ENCODE data around the gene FAM53B.
A peak's percentile ranks its signal among the peaks of the same experiment; 100 is the strongest.

FAM53B gene

DNA sequence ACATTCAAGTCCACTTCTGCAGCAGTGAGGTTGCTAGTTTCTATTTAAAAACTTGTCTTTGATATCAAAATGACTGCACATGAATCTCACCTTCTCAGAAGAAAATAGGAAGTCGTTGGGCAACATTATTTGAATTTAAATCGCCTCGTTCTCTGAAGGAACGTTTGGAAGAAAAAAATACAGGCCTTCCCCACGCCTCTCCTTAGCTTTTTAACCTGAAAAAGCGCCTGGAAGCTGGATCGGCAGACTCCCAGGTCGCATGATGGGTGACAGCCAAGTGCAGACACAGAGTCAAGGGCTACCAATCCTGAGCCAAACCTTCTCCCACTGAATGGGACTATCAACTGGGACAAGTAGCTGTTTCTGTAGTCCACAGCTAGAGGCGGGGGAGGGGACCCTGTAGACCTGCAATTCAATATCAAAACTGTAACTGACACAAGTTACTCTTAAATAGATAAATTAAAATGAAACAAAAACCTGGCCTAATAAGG lies 2.2 kb downstream of the FAM53B start:
- peak in 1 of 3 experiments; percentile 55 for DNase-seq

DNA sequence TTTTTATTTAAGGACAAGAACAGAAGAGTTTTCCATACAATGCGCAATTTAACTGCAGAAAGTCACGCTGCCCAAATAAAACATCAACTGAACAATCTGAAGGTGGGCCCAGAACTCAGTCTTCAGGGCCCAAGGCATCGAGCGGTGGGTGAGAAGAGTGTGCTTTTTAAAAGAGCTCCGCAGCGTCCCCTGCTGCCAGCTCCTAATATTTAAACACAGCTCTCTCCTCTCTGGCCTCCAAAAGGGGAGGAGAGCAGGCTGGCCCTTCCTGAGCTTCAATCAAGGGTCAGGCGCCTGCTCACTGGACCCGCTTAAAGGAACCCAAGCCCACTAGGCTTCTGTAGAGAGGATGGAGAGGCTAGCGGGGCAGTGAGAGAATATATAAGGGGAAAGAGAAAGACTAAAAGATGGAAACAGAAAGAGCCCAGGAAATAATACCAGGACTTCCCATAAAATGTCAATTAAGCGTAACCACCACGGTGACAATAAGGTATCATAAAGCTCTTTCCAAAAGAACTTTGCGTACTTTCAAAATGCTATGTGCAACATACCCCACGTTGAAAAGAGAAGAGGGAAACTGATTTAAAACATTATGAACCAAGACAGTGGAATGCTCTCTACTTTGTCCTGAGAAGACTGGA lies 2.8 kb downstream of the FAM53B start:
- peak; percentile 59 to 83 (median 62) for DNase-seq

DNA sequence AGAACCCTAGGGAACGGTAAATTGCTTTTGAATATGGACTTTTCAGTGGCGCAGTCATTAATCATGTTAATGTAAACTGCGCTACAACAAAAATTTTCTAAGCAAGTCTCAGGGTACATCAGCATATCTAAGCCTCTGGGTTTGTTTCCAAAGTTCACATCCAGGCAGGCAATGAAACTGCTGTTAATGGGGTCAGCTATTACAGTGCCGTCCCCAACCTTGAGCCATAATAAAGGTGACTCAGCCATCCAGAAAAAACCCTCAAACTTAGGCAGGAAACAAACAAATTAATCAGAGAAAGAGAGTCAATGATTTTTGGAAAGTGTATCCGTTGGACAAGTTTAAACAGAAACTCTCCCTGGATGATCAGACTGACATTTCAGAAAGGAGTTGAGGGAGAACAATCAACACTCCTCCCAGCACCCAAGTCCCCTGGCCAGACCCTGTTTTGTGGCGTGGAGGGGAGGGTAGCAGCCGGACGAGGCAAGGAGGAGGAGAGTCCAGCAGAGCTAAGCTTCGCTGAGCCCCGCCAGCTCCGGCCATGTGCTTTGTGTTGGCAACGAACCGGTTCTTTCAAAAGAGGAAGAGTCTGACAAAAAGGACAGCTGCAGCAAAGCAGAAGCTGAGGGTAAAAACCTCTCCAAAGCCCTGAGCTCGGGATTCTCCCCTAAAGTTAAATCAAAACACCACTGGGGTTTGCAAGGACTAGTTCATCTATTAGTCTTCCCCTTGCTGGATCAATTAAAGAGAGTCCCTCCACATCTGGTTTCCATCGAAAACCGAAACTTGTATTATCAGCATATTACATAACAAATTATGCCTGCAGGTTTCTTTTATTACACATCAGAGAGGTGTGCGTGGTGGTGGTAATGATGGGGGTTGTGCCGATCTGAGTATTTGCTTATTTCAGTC lies 3.6 kb downstream of the FAM53B start:
- peak; percentile 7 to 66 (median 31) for DNase-seq

DNA sequence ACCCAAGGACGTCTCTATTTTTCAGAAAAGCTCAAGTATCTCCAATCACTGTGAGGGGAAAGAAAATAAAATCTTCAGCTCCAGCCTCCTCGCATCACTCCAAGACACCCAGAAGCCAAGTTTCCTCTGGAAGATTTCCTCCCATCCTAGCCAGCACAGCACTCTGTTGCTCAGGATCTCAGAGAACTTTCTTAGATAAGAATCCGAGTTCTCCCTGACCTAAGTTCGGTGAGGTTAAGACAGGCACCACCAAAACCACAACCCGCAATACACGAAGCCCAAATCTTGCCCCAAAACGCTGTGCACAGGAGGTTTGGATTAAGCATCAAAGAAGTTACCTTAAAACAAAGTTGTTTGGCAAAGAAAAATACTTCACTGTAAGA lies 4.2 kb downstream of the FAM53B start:
- peak in 1 of 3 experiments; percentile 22 for DNase-seq

DNA sequence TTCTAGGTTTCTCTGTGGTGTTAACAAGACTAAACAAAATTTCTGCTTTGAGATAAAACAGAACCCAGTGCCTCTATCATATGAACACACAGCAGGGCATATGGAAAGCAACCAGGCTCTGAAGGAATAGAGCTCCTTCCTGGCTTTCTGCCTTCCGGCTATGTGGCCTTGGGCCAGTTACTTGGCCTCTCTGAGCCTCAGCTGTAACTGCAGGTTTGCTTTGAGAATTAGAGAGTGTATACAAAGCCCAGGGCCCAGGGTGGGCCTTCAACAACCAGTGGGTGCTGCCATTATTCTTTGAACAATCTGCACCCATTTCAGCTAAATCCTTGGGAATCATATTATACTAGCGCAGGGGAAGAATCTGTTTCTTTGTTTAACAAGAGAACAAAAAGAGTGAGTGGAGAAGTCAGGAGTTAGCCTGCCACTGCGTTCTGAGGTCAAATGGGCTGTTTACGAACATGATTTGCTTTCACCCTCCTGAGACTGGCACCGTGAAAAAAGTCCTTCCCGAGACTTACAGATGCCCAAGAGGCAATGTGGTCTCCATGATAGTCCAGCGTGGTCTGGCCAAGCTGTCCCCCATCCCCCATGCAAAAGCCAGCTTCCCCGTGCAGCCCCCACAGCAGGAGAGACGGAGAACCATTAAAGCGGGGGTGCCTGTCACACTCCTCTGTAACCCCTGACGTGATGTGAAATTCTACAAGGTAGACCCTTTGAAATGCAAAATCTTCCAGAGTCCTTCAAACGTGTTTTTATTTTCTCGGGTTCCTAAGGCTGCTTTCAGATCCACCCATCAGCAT lies 4.9 kb downstream of the FAM53B start:
- peak in 1 of 3 experiments; percentile 16 for DNase-seq

DNA sequence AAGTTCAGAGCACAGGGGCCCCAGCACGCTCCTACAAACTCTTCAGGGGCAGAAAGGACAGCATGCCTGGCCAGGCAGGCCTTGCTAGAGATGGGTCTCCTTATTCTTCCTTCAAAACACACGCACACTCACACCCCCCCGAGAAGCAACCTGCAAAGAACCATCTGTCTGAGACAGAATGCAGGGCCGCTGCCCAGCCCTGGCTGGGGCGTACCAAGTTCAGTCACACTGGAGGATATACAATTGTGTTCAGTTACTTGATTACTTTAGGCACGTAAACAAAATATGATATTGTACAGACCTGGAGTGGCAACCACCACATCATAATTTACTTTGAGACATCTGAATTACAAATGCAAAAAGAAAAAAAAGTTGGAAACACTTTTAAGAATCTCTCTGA lies 5.7 kb downstream of the FAM53B start:
- DNase-seq, result no peak

DNA sequence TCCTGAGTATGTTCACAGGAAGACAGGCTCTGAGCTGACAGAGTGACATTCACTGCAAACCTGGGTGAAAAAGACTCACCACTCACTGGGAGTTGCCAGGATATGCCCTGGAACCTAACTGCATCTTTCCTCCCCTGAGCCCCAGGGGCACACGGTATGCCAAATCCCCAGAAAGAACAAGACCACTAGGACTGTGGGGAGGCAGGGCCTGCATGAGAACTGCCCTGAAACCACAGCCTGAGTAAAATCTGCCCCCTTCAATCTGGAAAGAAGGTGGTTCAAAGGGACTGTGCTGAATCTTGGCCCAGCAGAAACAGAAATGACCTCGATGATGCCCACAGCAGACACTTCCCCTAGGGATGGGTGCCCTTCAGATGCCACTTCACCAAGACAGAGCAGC lies 6.5 kb downstream of the FAM53B start:
- no peak for DNase-seq

DNA sequence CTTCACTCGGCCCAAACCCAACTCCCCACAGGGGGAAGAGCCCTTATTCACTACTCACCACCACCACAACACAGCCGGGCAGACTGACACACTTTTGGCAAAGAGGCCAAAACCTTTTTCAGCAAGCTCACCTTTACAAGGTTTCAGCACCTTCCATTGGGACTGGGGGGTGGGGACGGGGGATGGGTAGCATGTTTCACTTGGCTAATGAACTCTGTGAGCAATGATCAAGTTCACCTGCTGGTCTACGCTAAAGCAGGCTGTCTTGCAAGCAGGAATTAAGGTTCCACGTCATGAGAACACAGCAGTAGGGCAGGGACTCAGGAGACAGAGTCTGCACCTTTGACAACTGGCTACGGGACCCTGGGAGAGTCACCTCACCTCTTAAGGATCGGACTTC lies 7.0 kb downstream of the FAM53B start:
- DNase-seq, result peak in 1 of 3 experiments; percentile 17

DNA sequence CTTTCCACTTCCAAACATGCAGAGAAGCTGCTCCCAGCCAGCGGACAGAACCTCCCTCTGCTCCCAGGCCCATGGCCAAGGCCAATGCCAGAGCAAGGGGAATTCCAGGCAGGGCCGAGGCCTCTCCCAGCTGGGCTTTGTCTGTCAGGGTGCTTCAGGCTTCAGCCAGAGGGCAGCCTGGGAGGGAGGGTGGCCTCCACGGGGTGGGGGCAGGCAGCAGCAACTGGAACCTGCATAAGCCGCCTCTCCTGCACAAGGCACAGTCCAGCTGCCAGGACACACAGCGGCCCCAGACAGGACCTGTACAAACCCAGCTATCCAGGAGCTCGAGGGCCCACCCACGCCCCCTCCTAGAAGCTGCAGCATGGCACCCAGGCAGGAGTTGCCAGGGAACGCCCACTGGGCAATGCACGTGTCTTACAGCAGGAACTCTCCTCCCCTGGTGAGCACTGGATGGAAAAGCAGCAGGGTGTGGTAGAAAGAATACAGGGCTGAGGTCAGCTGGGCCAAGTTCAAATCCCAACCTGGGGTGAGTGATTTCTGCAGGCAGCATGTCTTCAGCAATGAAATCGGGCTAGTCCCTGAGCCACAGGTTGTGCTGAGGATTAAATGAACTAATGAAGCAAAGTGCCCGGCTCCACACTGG lies 7.6 kb downstream of the FAM53B start:
- peak in 2 of 3 experiments; percentile 47 to 66 for DNase-seq

DNA sequence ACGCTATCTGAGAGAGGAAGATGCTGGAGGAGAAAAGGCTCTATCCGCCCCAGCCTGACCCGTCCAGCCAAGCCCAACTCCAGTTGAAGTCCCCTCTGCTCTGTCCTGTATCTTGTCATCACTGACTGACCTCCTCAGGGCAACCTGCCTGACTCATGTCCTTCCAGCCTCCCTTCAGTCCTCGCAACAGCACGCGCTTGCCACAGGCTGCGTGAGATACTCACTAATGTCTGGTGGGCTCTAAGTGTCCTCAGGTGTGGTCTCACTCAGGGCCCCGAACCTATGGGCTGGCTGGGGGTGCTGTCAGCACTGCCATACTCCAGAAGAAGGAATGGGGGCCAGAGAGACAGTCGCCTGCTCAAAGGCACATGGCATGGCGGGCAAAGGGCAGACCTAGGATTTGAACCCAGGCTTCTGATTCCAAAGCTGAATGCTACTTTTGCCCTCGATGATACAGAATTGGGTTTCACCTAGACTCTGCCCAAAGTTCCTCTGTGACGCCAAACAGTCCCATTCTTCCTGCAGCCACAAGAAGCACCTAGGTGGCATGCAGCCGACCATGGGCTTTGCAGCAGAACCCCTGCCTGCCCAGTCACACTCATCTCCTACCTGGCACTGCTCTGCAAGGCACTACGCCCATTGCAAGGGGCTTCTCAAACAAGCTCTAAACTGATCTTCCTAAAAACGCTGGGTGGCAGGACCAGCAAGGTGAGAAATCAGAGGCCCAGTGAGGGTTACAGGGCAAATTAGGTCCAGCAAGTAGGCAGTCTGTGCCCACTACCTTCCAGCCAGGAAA lies 8.5 kb downstream of the FAM53B start:
- DNase-seq, result no peak

DNA sequence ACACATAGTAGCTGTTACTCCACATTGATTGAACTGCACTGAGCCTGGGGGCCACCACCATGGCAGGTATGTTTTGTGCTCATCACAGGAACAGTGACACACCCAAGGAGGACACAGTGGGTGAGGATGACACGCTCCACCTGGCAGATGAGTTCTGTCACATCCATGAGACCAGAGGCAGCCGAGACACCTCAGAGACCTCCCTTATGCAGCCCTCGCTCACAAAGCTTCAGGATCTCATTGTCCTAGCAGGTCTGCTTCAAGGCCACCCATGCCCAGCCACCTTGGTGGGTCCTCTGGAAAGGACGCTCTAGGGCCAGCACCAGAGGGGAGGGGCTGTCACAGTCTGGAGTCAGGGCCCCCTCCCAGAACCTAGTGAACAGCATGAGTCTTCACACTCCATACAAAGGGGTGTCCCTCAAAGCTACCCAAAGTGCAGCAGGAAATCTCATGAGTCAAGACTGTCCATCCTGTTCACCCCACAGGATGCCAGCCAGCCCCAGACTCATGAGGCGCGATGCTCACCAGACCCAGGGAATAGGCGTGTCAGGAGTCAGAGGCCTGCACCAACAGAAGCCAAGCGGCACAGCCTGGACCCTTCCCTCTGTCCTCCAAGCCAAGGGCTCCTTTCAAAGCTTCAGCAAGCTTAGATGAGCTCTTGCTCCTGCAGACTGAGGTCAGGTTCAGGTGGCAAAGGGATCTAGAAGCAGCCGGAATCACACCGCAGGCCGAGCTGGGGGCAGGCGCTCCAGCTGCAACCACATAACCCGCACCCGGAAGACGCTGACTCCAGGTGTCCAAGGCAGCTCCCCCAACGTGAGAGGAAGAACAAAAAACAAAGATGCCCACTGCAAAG lies 9.6 kb downstream of the FAM53B start:
- no peak for DNase-seq

DNA sequence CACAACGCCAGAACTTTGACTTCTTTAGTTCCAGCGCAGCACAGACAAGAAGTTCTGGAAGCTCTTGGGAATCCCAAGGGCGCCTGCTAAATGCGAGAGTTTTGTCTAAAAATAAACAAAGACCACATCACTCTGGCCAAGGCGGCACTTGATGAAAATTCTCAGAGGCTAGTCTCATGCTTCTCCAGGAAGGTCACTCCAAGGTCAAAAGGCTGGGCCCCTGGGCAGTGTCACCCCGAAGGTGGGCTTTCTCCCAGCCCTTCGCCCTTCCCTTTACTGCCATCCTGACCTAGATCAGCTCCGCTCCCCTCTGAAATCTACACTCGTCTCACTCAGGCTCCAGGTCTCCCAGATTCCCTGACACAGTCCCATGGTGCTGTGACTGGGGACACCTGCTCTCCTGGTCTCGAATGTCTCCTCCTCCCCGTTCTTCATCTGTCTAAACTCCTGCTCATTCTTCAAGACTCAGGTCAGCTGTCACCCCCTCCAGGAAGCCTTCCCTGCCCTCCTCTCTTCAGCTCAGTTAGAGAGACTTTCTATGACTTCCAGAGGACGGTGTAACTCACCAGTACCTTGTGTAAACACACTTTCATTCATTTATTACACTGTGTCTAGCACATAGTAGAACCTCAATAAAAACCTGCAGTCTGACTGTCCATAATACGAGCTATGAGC lies 10.5 kb downstream of the FAM53B start:
- no peak for DNase-seq

DNA sequence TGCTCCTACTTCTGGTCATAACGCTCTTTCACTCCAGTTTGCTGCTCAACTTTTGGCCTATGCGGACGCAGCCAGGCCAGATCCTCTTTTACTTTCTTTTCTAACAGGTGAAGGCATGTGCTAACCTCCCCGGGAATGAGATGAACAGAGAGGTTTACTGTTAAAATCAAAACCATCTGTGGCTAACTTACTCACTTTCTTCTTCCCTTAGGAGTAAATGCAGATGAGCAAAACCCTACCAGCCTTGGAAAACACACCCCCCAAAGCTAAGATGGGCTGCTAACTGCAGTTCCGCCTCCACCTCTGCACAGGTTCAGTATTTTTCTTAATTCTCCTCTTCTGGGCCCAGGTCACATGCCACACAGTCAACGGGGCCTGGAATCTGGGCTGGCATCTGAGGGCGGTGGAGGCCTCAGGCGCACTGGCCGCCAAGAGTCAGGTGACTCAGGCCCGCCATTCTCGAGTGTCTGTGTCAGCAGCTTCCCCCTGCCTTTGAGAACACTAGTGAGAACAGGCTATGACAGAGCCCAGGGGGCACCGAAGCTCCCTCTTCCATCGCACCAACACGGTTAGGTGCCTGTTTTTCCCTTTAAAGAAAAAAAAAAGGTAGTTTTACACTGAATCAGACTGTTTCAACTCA lies 11.1 kb downstream of the FAM53B start:
- DNase-seq, result no peak

DNA sequence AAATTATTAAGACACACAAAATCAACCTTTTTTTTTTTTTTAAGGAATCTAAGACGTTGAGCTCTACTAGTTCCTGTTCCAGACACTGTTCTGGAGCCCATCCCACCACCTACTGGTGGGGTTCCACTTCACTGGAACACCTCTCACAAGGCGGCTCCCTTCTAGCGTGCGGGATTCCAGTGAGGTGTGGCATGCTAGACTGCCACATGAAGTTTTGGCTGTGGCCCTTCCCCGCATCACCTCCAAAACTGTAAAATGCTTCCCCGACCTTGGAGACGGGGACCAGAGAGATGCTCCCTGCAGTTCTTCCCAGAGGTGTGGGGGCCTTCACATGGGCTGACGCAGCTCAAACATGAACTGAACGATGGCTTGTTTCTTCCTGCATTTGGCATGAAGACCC lies 12.6 kb downstream of the FAM53B start:
- DNase-seq, result no peak

DNA sequence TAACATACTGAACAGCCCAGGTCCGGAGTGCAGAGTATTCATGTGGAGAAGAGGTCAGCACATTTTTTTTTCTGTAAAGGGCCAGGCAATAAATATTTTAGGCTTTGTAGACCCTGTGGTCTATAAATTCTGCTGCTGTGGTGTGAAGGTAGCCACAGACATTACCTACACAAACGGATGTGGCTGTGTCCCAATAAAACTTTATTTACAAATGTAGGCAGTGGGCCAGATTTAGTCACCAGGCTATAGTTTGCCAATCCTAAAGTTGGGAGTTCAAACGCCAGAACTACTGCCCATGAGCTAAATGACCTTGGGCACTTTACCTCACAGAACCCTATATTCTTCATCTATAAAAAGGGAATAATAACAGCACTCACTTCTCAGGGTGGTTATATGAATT lies 13.4 kb downstream of the FAM53B start:
- no peak for DNase-seq

DNA sequence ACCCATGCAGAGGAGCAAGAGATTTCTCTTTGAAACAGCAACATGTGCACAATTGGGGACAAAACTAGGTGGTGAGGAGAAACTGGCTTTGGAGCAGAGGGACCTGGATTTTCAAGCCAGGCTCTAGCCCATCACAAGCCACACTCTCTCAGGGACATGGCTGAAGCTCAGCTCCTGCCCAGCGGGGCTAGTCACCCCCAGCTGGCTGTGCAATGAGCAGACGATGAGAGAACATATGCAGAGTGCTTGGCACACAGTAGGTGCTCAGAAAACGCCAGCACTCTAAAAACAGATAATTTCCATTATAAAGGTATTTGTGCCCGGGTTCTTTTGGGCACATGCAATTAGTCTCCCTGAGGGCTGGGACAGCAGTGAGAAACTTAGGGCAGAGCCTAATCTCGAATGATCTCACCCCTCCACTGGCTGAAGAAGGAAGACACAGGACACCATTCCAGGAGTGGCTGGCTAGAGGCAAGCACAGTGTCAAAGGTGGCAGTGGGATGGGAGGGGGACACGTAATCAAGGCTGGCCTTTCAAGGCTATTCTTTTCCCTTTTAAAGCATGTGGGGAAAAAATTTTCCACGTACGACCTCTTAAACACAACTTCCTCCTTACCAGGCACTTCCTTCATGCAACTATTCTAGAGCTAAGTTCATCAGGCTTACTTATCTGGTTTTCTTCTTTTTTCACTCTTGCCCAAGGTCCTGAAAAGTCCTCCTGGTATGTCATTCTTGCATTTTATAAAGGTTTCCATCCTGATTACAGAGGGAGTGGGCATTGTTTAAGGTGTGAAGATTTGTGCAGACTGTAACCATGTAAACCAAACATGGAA lies 15.1 kb downstream of the FAM53B start:
- no peak for DNase-seq

DNA sequence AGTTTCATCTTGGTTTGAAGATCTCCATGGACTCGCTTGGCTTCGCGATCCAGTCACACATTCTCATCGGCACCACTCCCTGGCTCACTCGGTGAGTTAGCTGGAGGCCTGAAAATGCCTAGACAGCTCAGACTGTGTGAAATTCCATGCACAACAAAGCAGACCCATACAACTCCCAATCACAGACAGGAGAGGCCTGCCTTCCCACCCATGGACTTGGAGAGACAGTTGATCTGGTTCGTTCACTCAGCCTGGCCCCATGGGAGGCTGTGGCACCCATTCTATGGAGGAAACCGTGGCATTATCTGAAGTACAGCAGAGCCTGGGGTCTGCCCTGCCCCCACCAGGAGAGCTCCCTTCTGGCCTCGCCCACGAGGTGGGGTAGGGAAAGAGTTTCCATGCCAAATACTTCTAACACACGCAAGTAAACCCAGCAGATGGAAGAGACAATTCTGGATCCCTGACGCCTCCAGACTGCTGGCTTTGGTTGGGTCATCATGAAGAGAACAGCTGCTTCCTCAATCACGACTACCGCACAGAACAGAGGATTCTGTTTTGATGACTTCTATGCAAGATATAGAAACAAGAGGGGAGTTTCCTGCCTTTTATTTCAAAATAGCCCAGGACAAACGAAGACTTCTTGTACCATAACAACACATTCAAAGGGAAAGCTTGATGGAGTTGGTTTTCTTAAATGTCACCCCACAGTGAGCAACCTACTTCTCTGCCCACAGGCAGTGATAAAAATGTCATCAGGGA lies 15.9 kb downstream of the FAM53B start:
- DNase-seq, result no peak

DNA sequence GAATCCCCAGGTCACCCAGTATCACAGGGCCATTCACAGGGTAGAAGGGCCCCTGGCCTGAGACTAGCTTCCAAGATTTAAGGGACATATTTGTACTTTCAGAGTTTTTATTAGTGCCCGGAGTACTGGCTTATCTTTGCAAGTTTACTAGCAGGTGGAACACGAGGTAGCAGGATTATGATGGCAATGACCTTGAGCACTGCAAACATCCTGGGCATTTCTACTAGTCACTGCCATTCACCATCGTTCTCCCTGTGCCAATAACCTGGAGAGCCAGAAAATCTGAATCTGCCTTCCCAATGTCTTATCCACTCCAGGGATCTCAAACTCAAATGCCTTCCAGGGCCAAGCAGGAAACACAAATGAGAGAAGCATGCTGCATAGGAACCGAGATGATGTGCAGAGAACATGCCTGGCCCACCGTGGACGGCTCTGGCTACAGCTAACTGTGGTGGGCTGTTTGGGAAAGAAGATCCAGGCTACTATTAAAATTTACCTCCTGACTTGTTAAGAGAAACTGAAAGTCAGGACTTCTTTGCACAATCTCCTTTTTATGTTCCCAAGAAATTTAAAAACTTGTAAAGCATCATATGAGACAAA lies 16.7 kb downstream of the FAM53B start:
- no peak for DNase-seq
